Uterus (tissue), 4 donors: ENCODE measurements around the gene EFNB3. TPM values are rescaled to one million over a fixed set of nuclear protein-coding genes. Genes with fewer than 3 reads are reported as not detected.

Experiments used
- DNase-seq, 2 donors: peaks; one replicate each; pipeline ENCODE4 v3.0.0-alpha.2; 2019 to 2020
- H3K27ac ChIP-seq, 2 donors: fragments of 200-600 bp; sonication (generic); 1 replicate in 1 of 2; 2 replicates in 1 of 2; pipeline ENCODE4 v1.5.1; 2016 to 2018
- H3K27me3 ChIP-seq, 2 donors: fragments of 200-600 bp; sonication (generic); one replicate each; pipeline ENCODE4 v1.5.1; 2018 to 2019; ENCODE audit warnings: control low read depth in 1 of 2
- H3K36me3 ChIP-seq, 2 donors: fragments of 200-600 bp; sonication (generic); one replicate each; pipeline ENCODE4 v1.5.1; 2019; ENCODE audit warnings: control low read depth in 1 of 2
- H3K4me1 ChIP-seq, 2 donors: fragments of 200-600 bp; sonication (generic); one replicate each; pipeline ENCODE4 v1.5.1; 2018 to 2019; ENCODE audit warnings: control low read depth in 1 of 2
- H3K4me3 ChIP-seq, 2 donors: fragments of 200-600 bp; sonication (generic); 1 replicate in 1 of 2; 2 replicates in 1 of 2; pipeline ENCODE4 v1.5.1; 2018 to 2019; ENCODE audit warnings: mild to moderate bottlenecking in 1 of 2
- H3K9me3 ChIP-seq, 2 donors: fragments of 200-600 bp; sonication (generic); one replicate each; pipeline ENCODE4 v1.5.1; 2019; ENCODE audit warnings: control low read depth in 1 of 2
- CTCF ChIP-seq, 4 experiments: fragments of 200-600 bp in 2 of 4; fragments of 450-650 bp in 2 of 4; sonication (generic) in 2 of 4; IDR thresholded peaks; one replicate each; pipeline ENCODE4 v1.5.1; 2016 to 2019; ENCODE audit warnings: antibody characterized with exemption in 4 of 4, mild to moderate bottlenecking in 2 of 4, moderate library complexity in 1 of 4
- POLR2A ChIP-seq, 2 donors: fragments of 450-650 bp; IDR thresholded peaks; one replicate each; pipeline ENCODE4 v1.6.1; 2016; ENCODE audit warnings: antibody characterized with exemption in 2 of 2, mild to moderate bottlenecking in 1 of 2, moderate library complexity in 1 of 2
- intact Hi-C: fragments of 100-400 bp; cut with DNase I; formaldehyde crosslinking; loops from one replicate; pipeline ENCODE4 v1.15.1; 2023; ENCODE audit warnings: low total_unique reads
- total RNA-seq, 4 donors: library from RNA; depleted of rRNA in 3 of 4; stranded (reverse); fragments of >200 nt in 3 of 4; gene quantifications; one replicate each; pipeline versions ENCODE4 v1.1.0 to v1.2.4, GENCODE V29; 2014 to 2023
- donor health status: DM: yes; HTN: yes; CAD: no.

The EFNB3 gene
- total RNA-seq, 4 donors from 2014 or later = 0.26 to 13.1 (median 5.6) TPM

DNA sequence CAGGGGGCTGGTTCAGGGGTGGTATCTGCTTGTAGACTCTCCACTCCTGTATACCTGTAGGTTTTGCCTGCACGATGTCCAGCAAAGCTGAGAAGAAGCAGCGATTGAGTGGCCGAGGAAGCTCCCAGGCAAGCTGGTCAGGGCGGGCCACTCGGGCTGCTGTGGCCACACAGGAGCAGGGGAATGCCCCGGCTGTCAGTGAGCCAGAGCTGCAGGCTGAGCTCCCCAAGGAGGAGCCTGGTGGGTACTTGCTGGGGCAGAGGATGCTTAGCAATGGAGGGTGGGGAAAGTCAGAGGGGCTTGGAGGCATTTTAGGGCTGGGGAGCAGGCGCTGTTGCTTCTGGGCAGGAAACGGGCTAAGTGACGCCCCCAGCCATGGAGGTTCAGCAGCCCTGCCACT lies 14.7 kb downstream of the EFNB3 start:
- Histone ChIP-seq H3K27ac (no peak overlapping the region), H3K36me3 (no peaks in the 10 kb centered on the region), H3K9me3 (no peaks in the 10 kb centered on the region), H3K4me1 (peaks cover 0 to 3% of the 10 kb centered on the region in 2 donors), H3K27me3 (no peaks in the 10 kb centered on the region), H3K4me3 (no peak overlapping the region)
- intact Hi-C loops = no loop called here
- no peak for TF ChIP-seq CTCF (IDR thresholded peaks at IDR 0.05)
- DNase-seq = no peak

- Histone ChIP-seq H3K9me3 (no peaks in the 10 kb centered on the region), H3K27ac (no peak overlapping the region), H3K4me3 (no peak overlapping the region), H3K36me3 (no peaks in the 10 kb centered on the region), H3K27me3 (no peaks in the 10 kb centered on the region), H3K4me1 (peaks cover 0 to 3% of the 10 kb centered on the region in 2 donors)
- intact Hi-C loops = no loop called here
- no peak for TF ChIP-seq POLR2A (IDR thresholded peaks at IDR 0.05)
- no peak for TF ChIP-seq CTCF (IDR thresholded peaks at IDR 0.05)
- no peak for DNase-seq
Measured at GRCh38 chr17:7720125-7720524, 15.1 kb downstream of the EFNB3 start.

- Histone ChIP-seq H3K36me3 (no peaks in the 10 kb centered on the region), H3K9me3 (no peaks in the 10 kb centered on the region), H3K27me3 (no peaks in the 10 kb centered on the region), H3K4me1 (peaks cover 0 to under 1% of the 10 kb centered on the region in 2 donors), H3K27ac (no peak overlapping the region), H3K4me3 (no peak overlapping the region)
- DNase-seq = no peak
- TF ChIP-seq POLR2A (IDR thresholded peaks at IDR 0.05) (no peak), CTCF (IDR thresholded peaks at IDR 0.05) (no peak)
- intact Hi-C loops = no loop called here
Measured at GRCh38 chr17:7721612-7722011, 16.6 kb downstream of the EFNB3 start.

GRCh38 chr17:7727886-7728285 lies 22.9 kb downstream of the EFNB3 start:
- intact Hi-C loops = no loop called here
- no peaks in the 10 kb centered on the region for H3K9me3 ChIP-seq
- H3K27ac ChIP-seq = no peak overlapping the region
- no peak for DNase-seq
- no peaks in the 10 kb centered on the region for H3K36me3 ChIP-seq
- TF ChIP-seq CTCF (IDR thresholded peaks at IDR 0.05) (no peak), POLR2A (IDR thresholded peaks at IDR 0.05) (no peak)
- H3K4me3 ChIP-seq = no peak overlapping the region
- H3K27me3 ChIP-seq = no peaks in the 10 kb centered on the region
- no peaks in the 10 kb centered on the region for H3K4me1 ChIP-seq

GRCh38 chr17:7729816-7730215 lies 24.8 kb downstream of the EFNB3 start:
- DNase-seq = no peak
- TF ChIP-seq CTCF (IDR thresholded peaks at IDR 0.05) (no peak), POLR2A (IDR thresholded peaks at IDR 0.05) (no peak)
- no peaks in the 10 kb centered on the region for H3K27me3 ChIP-seq
- no peaks in the 10 kb centered on the region for H3K36me3 ChIP-seq
- intact Hi-C loops = no loop called here
- no peak overlapping the region for H3K4me3 ChIP-seq
- no peaks in the 10 kb centered on the region for H3K9me3 ChIP-seq
- H3K27ac ChIP-seq = no peak overlapping the region
- no peaks in the 10 kb centered on the region for H3K4me1 ChIP-seq
